ENCODE results near the gene GNE.
"Not testable (repeated sequence)": the region's sequence is repeated elsewhere in the genome, so short reads cannot be mapped to it uniquely, and the experiment has no call there.

The GNE gene

DNA sequence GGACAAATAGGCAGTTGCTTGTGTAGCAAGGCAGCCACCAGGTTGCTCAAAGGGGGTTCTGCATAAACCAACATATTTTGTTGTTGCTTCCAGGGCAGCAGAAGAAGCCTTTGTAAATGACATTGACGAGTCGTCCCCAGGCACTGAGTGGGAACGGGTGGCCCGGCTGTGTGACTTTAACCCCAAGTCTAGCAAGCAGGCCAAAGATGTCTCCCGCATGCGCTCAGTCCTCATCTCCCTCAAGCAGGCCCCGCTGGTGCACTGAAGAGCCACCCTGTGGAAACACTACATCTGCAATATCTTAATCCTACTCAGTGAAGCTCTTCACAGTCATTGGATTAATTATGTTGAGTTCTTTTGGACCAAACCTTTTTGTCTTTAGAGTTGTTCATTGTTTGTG lies 46.7 kb downstream of the GNE start:
- DNase-seq (ENCODE audit: insufficient read length, low spot score) (no peak), FAIRE-seq (no peak)

DNA sequence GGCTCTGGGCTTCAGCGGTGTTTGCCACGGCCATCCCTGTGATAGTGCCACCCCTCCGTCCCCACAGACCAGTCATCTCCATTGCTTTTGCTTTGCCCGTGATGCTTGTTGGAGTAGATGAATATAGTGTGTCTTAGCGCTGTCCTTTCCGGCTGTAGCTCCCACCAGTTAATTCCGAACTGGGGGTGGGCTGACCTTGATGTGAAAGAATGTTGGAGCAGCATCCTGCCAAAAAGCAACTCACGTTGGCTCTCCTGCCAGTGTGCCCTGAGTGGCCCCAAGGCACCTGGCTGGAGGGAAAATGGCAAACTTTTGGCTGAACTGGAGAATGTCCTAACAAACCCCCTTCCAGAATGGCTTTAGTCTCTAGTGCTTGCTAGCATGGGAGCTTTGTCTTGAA lies 47.5 kb downstream of the GNE start:
- DNase-seq (ENCODE audit: insufficient read length, low spot score) (no peak), FAIRE-seq (no peak)

DNA sequence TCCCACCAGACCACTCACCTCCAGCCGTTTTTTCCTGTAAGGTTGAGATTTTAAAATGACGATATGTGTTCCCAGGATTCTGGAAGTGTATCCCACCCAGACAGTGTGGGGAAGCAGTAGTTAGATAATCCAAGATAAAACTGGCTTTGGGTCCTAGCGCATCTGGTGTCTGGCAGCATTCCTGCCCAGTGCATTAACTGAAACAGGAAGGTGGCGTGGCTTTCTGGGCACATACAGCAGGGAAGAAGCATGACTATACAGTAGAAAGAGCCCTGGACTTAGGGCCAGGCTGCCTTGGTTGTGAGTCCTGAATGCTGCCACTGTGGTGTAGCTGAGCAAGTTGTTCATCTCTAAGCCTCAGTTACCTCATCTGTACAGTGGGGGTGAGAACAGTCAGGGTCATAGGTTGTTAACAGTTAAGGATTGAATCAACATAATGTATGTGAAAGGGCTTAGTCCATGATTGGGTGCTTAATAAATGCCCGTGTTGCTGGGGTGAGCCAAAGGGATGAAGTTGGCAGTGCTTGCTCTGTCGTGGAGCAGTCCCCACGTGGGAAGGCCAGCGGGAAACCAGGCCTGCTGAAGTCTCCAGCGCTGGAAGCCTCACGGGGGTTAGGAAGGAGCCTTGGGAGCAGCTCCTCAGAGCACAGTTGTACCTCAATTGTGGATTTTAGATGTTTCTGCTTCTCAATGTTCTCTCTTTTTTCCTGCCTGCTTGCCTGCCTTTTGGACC lies 49.6 kb downstream of the GNE start:
- DNase-seq (ENCODE audit: insufficient read length, low spot score), result no peak
- no peak for FAIRE-seq

DNA sequence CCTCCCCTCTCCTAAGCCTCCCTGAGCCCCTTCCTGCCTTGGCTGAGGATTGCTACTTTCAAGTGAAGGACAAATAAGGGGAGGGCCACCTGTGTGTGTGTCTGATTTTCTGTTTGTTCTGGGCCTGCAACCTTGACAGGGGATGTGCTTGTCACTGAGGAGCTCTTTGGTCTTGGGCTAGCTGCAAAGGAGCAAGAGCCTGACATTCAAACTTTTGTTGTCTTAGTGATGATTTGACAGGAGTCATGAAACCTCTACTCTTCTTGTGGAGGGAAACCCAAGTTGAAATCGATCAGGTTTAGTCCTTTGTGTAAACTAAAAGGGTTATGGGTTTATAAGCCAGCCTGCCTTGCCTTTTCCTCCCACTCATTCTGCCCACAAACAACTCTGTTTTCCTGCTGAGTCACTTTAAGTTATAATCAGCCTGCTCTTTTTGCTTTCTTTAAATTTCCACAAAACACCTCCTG lies 50.7 kb downstream of the GNE start:
- DNase-seq (ENCODE audit: insufficient read length, low spot score) (no peak), FAIRE-seq (no peak)

DNA sequence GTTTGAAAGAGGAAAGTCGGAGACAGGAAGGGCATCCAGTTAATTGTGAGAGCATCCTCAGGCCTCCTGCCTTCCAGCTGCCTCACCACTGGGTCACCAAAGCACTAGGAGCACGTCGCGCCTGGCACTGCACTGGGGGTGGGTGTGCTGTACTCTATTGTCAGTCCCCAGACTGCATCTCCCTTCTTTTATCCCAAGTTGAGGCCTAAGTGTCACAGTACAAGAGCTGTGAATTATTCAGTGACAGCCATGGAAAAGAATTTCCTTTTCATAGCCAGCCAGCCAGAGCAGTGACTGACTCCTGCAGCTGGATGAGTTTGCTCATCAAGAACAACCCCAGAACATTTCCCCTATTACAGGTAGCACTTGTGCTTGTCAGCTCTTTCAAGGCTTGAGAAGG lies 51.2 kb downstream of the GNE start:
- FAIRE-seq, result no peak
- DNase-seq (ENCODE audit: insufficient read length, low spot score), result no peak

DNA sequence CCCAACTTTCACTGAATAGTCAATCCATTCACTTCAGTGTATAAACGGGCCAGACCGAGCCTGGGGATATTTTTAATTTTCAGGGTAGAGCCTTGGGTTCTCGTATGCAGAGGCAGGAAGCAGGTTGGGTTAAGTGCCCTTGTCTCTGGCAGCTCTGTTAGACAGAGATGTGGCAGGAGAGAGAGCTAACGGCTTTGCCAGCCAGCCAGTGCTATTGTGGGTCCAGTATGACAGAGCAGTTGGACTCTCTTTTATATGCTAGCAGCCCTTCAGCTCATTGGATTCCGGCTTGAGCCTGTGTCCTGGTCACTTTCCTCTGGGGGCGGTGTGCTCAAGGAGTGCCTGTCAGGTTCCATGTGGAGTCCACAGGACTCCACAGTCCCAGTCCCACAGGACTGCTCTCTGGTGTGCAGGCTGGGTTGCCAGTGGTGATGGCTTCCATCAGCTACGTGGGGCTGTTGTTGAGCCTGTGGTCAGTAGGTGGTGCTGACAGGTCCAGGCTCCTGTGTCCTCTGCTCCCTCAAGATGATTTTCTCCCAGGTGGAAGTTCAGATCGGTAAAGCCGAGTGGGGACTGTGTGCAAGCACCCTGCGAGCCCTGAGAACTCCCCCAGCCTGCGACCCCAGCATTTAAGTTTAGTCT lies 53.2 kb downstream of the GNE start:
- FAIRE-seq, result no peak
- DNase-seq (ENCODE audit: insufficient read length, low spot score), result no peak

DNA sequence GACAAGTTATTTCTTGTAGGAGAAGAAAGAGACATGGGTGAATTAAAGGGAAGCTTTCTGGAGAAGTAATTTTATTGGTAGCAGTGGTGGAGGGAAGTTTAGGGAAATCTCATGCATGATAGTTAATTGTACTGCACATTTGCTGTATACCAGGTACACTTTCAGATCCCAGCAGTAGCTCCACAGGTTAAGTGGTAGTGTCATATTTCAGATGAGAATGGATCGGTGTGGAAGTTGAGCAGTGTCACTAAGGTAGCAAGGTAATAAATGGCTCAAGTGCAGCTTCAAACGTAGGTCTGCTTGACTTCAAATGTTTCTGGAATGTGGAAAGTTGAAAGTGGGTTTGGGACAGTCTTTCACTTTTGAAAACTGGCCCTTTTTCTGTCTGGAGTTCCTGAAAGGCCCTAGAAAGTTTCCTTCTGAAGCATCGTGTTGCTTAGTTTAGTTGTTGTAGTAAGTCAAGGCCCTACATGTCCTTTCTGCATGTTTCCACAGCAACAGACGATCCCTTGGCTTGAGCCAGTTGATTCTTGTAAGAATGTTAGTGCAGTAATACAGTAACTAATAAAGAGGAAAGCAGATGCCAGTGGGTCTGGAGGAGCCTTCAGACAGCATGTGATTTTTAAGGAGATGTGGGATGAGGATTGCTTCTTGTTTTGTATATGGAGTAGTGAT lies 63.8 kb downstream of the GNE start:
- no peak for FAIRE-seq
- DNase-seq (ENCODE audit: insufficient read length, low spot score), result no peak

DNA sequence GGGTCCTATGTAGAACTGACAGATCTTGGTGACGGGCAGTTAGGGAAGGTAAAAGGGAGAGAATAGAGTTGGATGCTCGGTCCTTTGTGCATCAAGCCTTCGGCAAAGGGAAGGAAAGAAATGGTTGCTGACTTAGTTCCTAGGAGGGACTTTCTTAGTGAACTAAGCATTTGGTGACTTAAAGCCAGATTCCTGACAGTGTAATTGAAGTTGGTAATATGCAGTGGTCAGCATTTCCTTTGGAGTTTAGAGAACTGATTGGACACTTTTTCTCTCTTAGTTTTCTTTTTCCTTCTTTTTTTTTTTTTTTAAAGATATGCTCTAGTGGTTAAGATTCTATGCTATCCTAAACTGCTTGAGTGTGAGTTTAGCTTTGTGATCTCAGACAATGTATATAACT lies 65.2 kb downstream of the GNE start:
- no peak for FAIRE-seq
- no peak for DNase-seq (ENCODE audit: insufficient read length, low spot score)

DNA sequence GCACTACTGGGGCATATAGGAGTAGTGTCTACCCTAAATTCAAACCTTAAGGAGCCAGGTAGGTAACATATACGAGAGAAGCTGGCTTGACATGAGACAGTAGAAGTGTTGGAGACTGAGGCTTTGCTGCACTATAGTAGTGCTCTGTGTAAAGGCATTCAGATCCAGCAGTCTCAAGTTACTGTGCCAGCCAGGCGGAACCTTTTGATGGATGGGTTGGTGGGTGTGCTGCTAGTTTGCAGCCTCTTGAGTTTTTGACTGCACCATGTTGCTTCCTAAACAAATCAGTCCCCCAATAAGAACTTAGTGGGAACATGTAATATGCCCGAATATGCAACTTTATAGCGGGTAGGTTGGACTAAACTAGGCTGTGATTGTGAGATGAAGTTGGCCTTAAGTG lies 66.1 kb downstream of the GNE start:
- no peak for DNase-seq (ENCODE audit: insufficient read length, low spot score)
- FAIRE-seq, result no peak

DNA sequence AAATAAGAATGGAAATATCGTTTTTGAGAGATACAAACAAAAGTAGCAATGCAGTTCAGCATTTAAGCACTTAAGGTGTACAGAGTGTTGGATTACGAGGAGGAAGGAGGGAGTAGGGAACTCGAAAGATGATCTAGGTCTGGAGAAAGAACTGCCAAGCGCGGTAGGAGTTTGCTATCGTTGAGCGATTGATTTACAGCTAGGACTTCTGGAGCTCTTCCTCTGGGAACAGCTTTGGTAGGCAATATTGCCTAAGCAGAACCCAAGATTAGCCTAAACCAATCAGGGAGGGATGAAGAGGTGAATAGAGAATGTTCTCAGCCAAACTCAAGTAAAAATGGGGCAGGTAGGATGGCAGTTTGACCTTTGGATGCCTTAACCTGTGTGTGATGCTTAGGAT lies 66.6 kb downstream of the GNE start:
- no peak for DNase-seq (ENCODE audit: insufficient read length, low spot score)
- FAIRE-seq, result no peak

DNA sequence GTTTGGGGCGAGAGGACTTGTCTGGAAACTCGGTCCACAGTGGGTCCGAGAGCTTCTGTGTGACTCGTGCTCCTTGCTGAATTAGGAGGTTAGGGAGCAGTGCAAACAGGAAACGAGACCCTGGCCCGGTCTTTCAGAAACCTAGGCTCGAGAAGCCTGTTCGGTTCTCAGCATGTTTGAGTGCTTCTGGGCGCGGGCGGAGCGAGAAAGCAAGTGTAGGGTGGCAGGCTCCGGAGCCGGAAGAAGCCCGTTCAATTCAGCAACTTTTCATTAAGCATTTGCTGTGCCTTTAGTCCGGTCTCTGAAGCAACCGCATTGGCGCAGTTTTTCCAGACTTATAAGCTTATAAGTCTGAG lies 67.0 kb downstream of the GNE start:
- DNase-seq (ENCODE audit: insufficient read length, low spot score) (peak; percentile 28), FAIRE-seq (no peak)

DNA sequence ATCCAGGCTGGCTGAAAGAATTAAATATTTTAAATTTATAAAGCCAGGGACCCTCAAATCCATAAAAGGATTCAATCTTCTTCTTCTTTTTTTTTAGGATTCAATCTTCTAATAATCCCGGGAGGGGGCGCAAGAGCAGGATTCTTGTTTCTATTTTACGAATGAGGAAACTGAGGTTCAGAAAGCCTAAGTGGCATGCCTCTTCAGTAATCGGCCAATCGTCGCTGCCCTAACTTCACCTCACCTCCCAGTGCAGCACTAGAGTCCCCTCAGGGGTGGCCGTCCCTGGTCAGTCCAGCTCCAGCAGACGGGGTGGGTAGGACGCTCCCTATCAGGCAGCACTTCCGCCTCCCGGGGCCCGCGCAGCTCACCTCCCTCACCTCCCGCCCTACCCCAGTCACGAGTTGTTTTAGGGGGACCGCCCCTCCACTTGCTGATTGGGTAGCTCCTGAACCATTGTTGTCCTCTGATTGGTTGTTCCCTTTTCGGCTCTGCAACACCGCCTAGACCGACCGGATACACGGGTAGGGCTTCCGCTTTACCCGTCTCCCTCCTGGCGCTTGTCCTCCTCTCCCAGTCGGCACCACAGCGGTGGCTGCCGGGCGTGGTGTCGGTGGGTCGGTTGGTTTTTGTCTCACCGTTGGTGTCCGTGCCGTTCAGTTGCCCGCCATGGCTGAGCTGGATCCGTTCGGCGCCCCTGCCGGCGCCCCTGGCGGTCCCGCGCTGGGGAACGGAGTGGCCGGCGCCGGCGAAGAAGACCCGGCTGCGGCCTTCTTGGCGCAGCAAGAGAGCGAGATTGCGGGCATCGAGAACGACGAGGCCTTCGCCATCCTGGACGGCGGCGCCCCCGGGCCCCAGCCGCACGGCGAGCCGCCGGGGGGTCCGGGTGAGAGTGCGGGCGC lies 67.6 kb downstream of the GNE start, which contains the start of gene CLTA:
Gene CLTA (plus strand): TSS at position 534 of the 902 bp plus-strand sequence. CDS start 136 bp downstream, at position 670.
- FAIRE-seq (peak; percentile 97), DNase-seq (ENCODE audit: insufficient read length, low spot score) (peak; percentile 97)

DNA sequence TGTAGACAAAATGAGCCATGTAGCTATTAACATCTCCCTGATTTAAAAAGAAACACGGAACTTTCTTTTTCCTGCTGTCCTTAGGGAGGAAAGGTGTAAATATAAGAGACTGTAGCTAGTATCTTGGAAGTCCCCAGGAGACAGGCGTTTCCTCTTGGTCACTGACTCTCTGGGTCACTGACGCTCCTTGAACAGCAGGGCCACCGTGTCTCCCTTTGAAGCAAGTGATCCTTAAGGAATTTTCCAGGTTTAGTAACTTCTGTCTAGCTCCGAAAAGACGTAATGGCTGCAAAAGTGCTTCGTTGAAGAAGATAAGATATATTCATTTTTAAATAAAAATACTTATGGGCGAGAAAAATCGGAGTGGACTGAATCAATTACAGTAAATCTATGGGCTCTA lies 68.3 kb downstream of the GNE start:
- FAIRE-seq, result no peak
- DNase-seq (ENCODE audit: insufficient read length, low spot score), result no peak

DNA sequence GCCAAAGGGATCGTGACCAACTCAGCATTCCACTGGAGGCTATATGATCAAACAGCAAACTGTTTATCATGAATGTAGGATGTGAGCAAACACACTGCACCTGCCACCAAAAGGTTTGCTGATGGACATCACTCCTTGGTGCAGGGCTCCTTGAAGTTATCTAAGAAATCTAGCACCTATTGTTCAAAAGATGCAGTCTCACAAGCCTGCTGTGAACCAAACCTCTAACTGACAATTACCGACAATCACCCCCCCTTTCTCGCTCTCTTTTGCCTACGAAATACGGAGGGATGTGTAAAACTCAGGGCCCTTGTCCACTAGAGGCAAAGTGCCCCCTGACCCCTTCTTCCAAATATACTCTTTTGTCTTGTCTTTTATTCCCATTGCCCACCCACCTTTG lies 70.0 kb downstream of the GNE start:
- no peak for FAIRE-seq
- DNase-seq (ENCODE audit: insufficient read length, low spot score), result no peak

DNA sequence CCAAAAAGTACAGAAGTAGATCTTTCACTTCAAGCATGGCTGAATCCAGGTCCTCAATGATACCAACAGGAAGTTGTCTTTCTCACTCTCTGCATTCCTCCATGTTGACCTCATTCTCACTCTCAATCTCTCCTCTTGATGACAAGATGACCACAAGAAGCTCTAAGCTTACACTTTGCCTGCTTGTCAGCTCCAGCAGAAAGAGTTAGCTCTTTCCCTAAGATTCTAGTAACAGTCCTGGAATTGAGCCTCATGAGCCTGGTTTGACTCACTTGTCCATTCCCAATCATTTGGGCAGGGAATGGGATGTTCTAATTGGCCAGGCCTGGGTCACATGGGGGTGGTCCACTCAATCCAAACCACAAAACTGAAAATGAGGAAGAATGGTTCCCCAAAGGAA lies 70.8 kb downstream of the GNE start:
- DNase-seq (ENCODE audit: insufficient read length, low spot score) (no peak), FAIRE-seq (no peak)

DNA sequence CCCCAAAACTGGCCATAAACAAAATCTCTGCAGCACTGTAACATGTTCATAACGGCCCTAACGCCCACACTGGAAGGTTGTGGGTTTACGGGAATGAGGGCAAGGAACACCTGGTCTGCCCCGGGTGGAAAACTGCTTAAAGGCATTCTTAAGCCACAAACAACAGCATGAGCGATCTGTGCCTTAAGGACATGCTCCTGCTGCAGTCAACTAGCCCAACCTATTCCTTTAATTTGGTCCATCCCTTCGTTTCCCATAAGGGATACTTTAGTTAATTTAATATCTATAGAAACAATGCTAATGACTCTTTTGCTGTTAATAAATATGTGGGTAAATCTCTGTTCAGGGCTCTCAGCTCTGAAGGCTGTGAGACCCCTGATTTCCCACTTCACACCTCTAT lies 78.0 kb downstream of the GNE start:
- FAIRE-seq; DNase-seq (ENCODE audit: insufficient read length, low spot score): not testable (repeated sequence)

DNA sequence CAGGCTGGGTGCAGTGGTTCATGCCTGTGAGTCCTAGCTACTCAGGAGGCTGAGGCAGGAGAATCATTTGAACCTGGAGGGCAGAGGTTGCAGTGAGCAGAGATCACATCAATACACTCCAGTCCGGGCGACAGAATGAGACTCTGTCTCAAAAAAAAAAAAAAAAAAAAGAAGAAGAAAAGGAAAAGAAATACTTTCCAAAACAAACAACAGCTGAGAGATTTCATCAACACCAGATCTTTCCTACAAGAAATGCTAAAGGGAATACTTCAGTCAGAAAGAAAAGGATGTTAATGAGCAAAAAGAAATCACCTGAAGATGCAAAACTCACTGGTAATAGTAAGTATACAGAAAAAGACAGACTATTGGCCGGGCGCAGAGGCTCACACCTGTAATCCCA lies 80.7 kb downstream of the GNE start:
- FAIRE-seq (no peak), DNase-seq (ENCODE audit: insufficient read length, low spot score) (no peak)

DNA sequence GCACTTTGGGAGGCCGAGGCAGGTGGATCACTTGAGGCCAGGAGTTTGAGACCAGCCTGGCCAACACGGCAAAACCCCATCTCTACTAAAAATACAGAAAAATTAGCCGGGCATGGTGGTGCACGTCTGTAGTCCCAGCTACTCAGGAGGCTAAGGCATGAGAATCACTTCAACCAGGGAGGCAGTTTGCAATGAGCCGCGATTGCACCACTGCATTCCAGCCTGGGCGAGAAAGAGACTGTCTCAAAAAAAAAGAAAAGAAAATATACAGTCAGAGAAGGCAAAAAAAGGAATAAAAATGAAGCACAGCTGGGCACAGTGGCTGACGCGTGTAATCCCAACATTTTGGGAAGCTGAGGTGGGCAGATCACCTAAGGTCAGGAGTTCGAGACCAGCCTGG lies 81.8 kb downstream of the GNE start:
- not testable (repeated sequence) for FAIRE-seq; DNase-seq (ENCODE audit: insufficient read length, low spot score)

DNA sequence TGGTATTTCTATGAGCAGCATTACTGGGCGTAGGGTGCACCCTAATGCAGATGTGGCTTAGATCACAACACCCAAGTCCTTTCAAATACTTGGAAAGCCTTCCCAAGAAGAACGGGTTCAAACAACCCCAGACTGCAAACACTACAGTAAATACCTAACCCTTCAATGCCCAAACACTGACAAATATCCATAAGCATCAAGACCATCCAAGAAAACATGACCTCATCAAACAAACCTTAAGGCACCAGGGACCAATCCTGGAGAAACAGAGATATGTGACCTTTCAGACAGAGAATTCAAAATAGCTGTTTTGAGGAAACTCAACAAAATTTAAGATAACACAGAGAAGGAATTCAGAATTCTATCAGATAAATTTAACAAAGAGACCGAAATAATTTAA lies 83.0 kb downstream of the GNE start:
- not testable (repeated sequence) for FAIRE-seq; DNase-seq (ENCODE audit: insufficient read length, low spot score)

DNA sequence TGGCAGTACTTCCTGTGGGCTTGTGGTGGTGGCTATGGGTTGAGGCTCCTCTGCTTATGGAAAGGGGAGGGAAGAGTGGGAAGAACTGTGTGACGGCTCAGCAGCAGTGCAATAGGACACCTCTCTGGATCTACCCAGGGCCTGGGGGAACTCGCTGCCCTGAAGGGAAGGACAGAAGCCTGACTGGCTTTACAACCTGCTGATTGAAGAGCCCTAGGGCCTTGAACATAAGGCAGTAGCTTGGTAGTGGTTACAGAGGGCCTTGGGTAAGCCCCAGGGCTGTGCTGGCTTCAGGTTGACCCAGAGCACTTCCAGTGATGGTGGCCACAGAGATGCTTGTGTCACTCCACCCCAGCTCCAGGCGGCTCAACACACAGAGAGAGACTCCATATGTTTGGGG lies 83.5 kb downstream of the GNE start:
- no peak for FAIRE-seq

DNA sequence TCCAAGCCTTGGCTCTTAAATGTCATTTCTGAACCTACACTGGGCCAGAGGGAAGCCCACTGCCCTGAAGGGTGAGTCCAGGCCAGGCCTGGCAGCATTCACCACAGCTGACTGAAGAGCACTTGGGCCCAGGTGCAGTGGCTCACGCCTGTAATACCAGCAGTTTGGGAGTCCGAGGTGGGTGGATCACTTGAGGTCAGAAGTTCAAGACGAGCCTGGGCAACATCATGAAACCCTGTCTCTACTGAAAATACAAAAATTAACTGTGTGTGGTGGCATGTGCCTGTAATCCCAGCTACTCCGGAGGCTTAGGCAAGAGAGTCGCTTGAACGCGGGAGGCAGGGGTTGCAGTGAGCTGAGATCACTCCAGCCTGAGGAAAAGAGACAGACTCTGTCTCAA lies 84.0 kb downstream of the GNE start:
- FAIRE-seq (no peak), DNase-seq (ENCODE audit: insufficient read length, low spot score) (no peak)

More for the DNA sequence above, 83.5 kb downstream of the GNE start:
- no peak for DNase-seq (ENCODE audit: insufficient read length, low spot score)
